Activated CD4-positive, alpha-beta T cell treated with anti-CD3 and anti-CD28 coated beads for 36 hours (primary cell): ENCODE measurements around the gene SEMA3G. TPM values are rescaled to one million over a fixed set of nuclear protein-coding genes. Genes with fewer than 3 reads are reported as not detected.

Experiments used
- ATAC-seq: fragments of 200-7000 bp; cut with Tn5 transposase; one replicate; pipeline ENCODE4 v1.10.0; 2021; ENCODE audit warnings: mild to moderate bottlenecking, moderate library complexity
- CTCF ChIA-PET: fragments of 350-600 bp; sonication (Branson Sonifier 250); formaldehyde crosslinking; loops from one replicate; lab custom pipeline; 2021; ENCODE audit warnings: antibody characterized with exemption; lab: Charles Lee
- POLR2A ChIA-PET: fragments of 350-600 bp; sonication (Branson Sonifier 250); formaldehyde crosslinking; loops from one replicate; lab custom pipeline; 2021; ENCODE audit warnings: antibody characterized with exemption, inconsistent platforms; lab: Charles Lee
- DNase-seq: peaks from one replicate; pipeline ENCODE4 v3.0.0-alpha.2; 2020
- H3K27ac Mint-ChIP-seq: one replicate; pipeline ENCODE4 v1.8.0; 2021; ENCODE audit warnings: mixed read lengths
- H3K27me3 Mint-ChIP-seq: one replicate; pipeline ENCODE4 v1.8.0; 2021; ENCODE audit warnings: mixed read lengths
- H3K36me3 Mint-ChIP-seq: one replicate; pipeline ENCODE4 v1.8.0; 2021; ENCODE audit warnings: low read depth, mixed read lengths
- H3K4me1 Mint-ChIP-seq: one replicate; pipeline ENCODE4 v1.8.0; 2021; ENCODE audit warnings: mixed read lengths
- H3K4me3 Mint-ChIP-seq: one replicate; pipeline ENCODE4 v1.8.0; 2021; ENCODE audit warnings: mild to moderate bottlenecking, moderate library complexity, mixed read lengths
- H3K9me3 Mint-ChIP-seq: one replicate; pipeline ENCODE4 v1.8.0; 2021; ENCODE audit warnings: low read depth, mixed read lengths
- intact Hi-C, 2 experiments: fragments of 100-400 bp; cut with DNase I in 1 of 2; cut with micrococcal nuclease in 1 of 2; formaldehyde crosslinking; loops; one replicate each; pipeline versions ENCODE4 v1.14.2 to v1.15.1; 2022 to 2024; cut with DNase I, micrococcal nuclease
- total RNA-seq, 2 experiments: library from RNA; stranded (reverse); gene quantifications; one replicate each; pipeline ENCODE4 v1.2.3, GENCODE V29; 2021

The SEMA3G gene
- total RNA-seq, 2 experiments from 2014 or later: not detected

DNA sequence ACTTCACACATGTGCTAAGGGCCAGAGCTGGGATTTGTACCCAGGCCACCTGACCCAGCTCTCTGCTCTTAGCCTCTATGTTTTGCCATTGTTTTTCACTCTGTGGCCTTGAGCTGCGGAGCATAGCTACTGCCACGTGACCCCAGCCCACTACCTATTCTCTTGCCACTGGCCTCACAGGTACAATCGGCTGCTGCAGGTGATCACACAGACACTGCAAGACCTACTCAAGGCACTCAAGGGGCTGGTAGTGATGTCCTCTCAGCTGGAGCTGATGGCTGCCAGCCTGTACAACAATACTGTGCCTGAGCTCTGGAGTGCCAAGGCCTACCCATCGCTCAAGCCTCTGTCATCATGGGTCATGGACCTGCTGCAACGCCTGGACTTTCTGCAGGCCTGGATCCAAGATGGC lies 46.2 kb downstream of the SEMA3G start:
- ChIA-PET CTCF (interaction anchor here (0.9 kb wide), 1 partner anchor 18 kb away, joined by 3 read pairs; no protein-coding TSS in a partner anchor), POLR2A (no interaction called here)
- no peaks in the 10 kb centered on the region for H3K9me3 Mint-ChIP-seq
- DNase-seq (no peak), ATAC-seq (no peak)
- peaks cover 14% of the 10 kb centered on the region for H3K36me3 Mint-ChIP-seq
- H3K4me3 Mint-ChIP-seq: no peak overlapping the region
- intact Hi-C loops: no loop called here
- H3K4me1 Mint-ChIP-seq: no peaks in the 10 kb centered on the region
- no peaks in the 10 kb centered on the region for H3K27me3 Mint-ChIP-seq
- H3K27ac Mint-ChIP-seq: no peak overlapping the region

DNA sequence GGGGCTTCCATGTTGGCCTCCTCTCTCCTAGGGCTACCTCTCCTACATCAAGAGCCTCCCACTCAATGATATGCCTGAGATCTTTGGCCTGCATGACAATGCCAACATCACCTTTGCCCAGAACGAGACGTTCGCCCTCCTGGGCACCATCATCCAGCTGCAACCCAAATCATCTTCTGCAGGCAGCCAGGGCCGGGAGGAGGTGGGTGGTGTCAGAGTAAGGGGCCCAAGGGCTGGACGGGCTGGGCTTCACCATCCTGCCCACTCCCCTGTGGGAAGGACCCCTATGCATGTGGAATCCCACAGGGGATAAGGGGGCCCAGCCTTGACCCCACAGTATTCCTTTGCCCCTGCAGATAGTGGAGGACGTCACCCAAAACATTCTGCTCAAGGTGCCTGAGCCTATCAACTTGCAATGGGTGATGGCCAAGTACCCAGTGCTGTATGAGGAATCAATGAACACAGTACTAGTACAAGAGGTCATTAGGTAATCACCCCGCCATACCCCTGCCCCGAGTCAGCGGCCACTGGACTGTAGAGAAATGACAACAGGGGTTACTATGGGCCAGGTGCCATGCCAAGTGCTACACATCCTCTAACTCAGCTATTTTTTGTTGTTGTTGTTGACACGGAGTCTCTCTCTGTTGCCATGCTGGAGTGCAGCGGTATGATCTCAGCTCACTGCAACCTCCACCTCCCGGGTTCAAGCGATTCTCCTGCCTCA lies 47.1 kb downstream of the SEMA3G start:
- CTCF ChIA-PET: interaction anchor here (0.9 kb wide), 1 partner anchor 17 kb away, joined by 3 read pairs; no protein-coding TSS in a partner anchor

DNA sequence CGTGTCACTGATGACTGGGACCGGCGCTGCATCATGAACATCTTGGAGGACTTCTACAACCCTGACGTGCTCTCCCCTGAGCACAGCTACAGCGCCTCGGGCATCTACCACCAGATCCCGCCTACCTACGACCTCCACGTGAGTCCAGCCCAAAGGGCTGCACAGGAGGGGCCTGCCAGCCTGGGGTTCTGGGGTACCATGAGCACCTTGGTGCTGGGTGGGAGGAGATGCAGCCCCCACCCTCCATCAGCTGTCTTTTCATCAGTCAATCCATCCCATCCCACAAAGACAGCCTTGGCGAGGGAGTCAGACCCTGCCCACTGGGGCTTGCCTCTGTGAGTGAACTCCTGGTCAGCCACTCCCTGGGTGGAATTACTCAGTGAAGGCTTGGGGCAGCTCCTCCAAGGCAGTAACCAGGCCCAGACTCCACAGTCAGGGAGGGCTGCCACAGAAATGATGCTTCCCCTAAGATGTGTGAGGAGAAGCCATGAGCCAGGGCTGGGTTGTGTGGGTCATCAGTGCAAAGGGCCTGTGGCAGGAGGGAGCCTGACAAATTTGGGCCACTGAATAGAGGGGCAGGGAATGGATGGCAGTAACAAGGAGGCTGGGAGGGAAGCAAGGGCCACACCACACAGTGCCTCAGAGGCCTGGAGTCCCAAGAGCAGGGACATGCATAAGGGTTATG lies 47.9 kb downstream of the SEMA3G start:
- no peak for ATAC-seq
- intact Hi-C loops: no loop called here
- CTCF ChIA-PET: no interaction called here
- no peaks in the 10 kb centered on the region for H3K27me3 Mint-ChIP-seq
- H3K9me3 Mint-ChIP-seq: no peaks in the 10 kb centered on the region
- DNase-seq: no peak
- peaks cover 11% of the 10 kb centered on the region for H3K36me3 Mint-ChIP-seq
- no peak overlapping the region for H3K27ac Mint-ChIP-seq
- no peak overlapping the region for H3K4me3 Mint-ChIP-seq
- no peaks in the 10 kb centered on the region for H3K4me1 Mint-ChIP-seq
- POLR2A ChIA-PET: no interaction called here

More for the DNA sequence above, 47.1 kb downstream of the SEMA3G start:
- ATAC-seq (no peak), DNase-seq (no peak)
- Mint-ChIP-seq H3K4me3 (no peak overlapping the region), H3K27ac (no peak overlapping the region), H3K36me3 (peaks cover 12% of the 10 kb centered on the region), H3K27me3 (no peaks in the 10 kb centered on the region), H3K9me3 (no peaks in the 10 kb centered on the region), H3K4me1 (no peaks in the 10 kb centered on the region)
- intact Hi-C loops: no loop called here
- POLR2A ChIA-PET: no interaction called here

DNA sequence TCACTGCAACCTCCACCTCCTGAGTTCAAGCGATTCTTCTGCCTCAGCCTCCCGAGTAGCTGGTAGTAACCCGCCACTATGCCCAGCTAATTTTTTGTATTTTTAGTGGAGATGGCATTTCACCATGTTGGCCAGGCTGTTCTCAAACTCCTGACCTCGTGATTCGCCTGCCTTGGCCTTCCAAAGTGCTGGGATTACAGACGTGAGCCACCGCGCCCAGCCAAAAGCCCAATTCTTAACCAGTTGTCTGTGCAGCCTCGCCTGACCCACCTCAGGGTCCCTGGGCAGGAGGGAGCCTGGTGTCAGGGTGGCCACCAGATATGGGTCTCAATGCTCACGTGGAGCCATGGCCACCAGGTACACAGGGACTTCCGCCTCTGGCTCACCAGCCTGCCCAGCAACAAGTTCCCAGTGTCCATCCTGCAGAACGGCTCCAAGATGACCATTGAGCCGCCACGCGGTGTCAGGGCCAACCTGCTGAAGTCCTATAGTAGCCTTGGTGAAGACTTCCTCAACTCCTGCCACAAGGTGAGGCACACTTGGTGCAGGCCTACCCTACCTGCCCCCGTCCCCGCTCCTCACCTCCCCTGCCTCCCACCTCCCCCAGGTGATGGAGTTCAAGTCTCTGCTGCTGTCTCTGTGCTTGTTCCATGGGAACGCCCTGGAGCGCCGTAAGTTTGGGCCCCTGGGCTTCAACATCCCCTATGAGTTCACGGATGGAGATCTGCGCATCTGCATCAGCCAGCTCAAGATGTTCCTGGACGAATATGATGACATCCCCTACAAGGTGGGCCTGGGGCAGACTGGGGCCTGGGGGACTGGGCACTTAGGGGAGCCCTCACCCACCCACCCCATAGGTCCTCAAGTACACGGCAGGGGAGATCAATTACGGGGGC lies 48.6 kb downstream of the SEMA3G start:
- H3K4me1 Mint-ChIP-seq: no peaks in the 10 kb centered on the region
- DNase-seq (no peak), ATAC-seq (no peak)
- CTCF ChIA-PET: interaction anchor here (0.6 kb wide), 1 partner anchor 43 kb away, joined by 3 read pairs; no protein-coding TSS in a partner anchor
- H3K27me3 Mint-ChIP-seq: no peaks in the 10 kb centered on the region
- intact Hi-C loops: no loop called here
- no peaks in the 10 kb centered on the region for H3K9me3 Mint-ChIP-seq
- peaks cover 11% of the 10 kb centered on the region for H3K36me3 Mint-ChIP-seq
- POLR2A ChIA-PET: no interaction called here
- no peak overlapping the region for H3K4me3 Mint-ChIP-seq
- H3K27ac Mint-ChIP-seq: no peak overlapping the region

DNA sequence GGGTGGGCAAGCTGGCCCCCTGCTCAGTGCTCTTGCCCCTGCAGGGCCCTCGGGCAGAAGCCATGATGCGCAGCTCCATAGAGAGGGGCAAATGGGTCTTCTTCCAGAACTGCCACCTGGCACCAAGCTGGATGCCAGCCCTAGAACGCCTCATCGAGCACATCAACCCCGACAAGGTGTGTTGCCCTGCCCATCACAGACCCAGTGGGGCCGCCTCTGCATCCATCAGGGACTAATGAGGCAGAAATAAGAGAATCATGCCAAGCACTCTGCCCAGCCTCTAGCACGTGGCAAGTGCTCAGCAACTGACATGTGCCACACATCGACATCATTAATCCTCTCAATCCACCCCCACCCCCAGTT lies 49.4 kb downstream of the SEMA3G start:
- H3K4me1 Mint-ChIP-seq: no peaks in the 10 kb centered on the region
- ATAC-seq (no peak), DNase-seq (no peak)
- H3K36me3 Mint-ChIP-seq: peaks cover 8% of the 10 kb centered on the region
- ChIA-PET POLR2A (no interaction called here), CTCF (interaction anchor here (0.6 kb wide), 1 partner anchor 43 kb away, joined by 3 read pairs; no protein-coding TSS in a partner anchor)
- no peak overlapping the region for H3K27ac Mint-ChIP-seq
- H3K4me3 Mint-ChIP-seq: no peak overlapping the region
- no peaks in the 10 kb centered on the region for H3K9me3 Mint-ChIP-seq
- no peaks in the 10 kb centered on the region for H3K27me3 Mint-ChIP-seq
- intact Hi-C loops: no loop called here

DNA sequence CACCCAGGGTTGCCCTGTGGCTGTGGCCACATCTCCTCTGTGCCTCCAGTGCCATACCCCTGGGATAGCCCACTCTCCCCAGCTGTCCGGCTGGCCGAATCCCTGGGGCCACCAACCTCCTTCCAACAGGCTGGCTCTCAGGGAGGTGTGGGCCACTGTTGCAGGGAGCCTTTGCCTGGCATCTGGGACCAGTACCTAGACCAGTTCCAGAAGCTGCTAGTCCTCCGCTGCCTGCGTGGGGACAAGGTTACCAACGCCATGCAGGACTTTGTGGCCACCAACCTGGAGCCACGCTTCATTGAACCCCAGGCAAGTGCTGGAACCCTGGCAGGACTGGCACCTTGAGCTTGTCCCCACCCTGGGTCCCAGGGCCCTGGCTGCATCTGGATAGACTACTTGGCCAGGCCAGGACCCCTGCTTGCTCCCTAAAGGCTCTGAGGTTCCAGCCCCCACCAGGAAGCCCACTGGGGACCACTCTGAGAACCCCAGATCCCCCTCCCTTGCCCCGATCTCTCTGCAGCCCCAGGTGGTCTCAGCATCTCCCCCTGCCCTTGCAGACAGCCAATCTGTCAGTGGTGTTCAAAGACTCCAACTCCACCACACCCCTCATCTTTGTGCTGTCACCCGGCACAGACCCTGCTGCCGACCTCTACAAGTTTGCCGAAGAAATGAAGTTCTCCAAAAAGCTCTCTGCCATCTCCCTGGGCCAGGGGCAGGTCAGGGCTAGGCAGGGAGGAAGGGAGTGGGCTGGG lies 50.0 kb downstream of the SEMA3G start:
- ChIA-PET POLR2A (no interaction called here), CTCF (interaction anchor here (0.6 to 0.8 kb wide), 2 partner anchors 18 to 44 kb away, joined by 3 read pairs; no protein-coding TSS in a partner anchor)
- H3K4me3 Mint-ChIP-seq: no peak overlapping the region
- H3K4me1 Mint-ChIP-seq: no peaks in the 10 kb centered on the region
- H3K36me3 Mint-ChIP-seq: peaks cover 8% of the 10 kb centered on the region
- no peaks in the 10 kb centered on the region for H3K9me3 Mint-ChIP-seq
- no peaks in the 10 kb centered on the region for H3K27me3 Mint-ChIP-seq
- intact Hi-C loops: no loop called here
- no peak for ATAC-seq
- H3K27ac Mint-ChIP-seq: no peak overlapping the region
- no peak for DNase-seq

DNA sequence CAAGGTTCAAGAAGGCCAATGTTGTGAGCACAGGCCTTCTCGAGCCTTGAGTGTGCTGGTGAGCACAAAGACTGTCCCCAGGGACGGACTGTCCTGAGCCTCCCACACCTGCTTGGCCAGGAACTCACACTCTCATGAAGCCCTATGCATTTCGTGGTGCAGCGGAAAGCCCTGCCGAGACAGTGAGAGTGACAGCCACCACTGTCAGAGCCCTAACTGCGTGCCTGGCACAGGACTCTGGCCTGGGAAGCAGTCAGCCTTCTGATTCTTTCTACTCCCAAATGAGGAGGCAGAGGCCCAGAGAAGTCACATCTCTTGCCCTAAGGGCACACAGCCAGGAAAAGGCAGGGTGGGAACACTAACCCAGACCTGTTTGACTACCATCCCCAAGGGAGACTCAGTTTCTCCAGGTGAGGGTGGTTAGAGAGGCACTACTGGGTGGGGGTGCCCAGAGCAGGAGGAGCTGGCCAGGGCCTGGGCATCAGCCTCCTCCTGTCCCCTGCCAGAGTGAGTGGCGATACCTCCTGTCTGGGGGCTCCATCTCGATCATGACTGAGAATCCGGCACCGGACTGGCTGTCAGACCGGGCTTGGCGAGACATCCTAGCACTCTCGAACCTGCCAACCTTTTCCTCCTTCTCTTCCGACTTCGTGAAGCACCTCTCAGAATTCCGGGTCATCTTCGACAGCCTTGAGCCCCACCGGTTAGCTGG lies 50.8 kb downstream of the SEMA3G start:
- H3K36me3 Mint-ChIP-seq: peaks cover 8% of the 10 kb centered on the region
- no peak overlapping the region for H3K4me3 Mint-ChIP-seq
- H3K27me3 Mint-ChIP-seq: no peaks in the 10 kb centered on the region
- no peak for DNase-seq
- ATAC-seq: no peak
- H3K4me1 Mint-ChIP-seq: no peaks in the 10 kb centered on the region
- CTCF ChIA-PET: interaction anchor here (0.8 kb wide), 1 partner anchor 19 kb away, joined by 3 read pairs; no protein-coding TSS in a partner anchor
- no peaks in the 10 kb centered on the region for H3K9me3 Mint-ChIP-seq
- H3K27ac Mint-ChIP-seq: no peak overlapping the region
- POLR2A ChIA-PET: no interaction called here
- intact Hi-C loops: no loop called here

DNA sequence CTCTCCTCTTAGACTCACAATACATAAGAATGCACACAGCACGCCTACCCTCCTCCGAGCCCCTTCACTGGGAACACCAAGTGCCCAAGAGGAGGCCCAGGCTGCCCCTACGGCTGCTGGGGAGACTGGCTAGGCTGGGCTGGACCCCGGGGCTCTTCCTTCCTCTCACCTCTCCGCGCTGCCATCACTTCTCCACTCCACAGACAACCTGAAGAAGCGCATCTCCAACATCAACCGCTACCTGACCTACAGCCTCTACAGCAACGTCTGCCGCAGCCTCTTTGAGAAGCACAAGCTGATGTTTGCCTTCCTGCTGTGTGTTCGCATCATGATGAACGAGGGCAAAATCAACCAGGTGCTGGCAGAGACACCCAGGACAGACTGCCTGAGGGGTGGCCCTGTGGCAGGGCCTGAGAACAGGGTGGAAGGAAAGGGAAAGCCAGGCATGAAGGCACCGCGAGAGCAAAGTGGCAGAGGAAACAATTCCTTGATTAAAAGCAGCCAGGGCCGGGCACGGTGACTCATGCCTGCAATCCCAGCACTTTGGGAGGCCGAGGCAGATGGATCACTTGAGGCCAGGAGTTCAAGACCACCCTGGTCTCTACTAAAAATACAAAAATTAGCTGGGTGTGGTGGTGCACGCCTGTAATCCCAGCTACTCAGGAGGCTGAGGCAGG lies 51.6 kb downstream of the SEMA3G start:
- Mint-ChIP-seq H3K4me3 (no peak overlapping the region), H3K9me3 (no peaks in the 10 kb centered on the region), H3K4me1 (no peaks in the 10 kb centered on the region), H3K36me3 (peaks cover 5% of the 10 kb centered on the region), H3K27me3 (no peaks in the 10 kb centered on the region), H3K27ac (no peak overlapping the region)
- ATAC-seq: no peak
- intact Hi-C loops: no loop called here
- ChIA-PET POLR2A (no interaction called here), CTCF (no interaction called here)
- no peak for DNase-seq

DNA sequence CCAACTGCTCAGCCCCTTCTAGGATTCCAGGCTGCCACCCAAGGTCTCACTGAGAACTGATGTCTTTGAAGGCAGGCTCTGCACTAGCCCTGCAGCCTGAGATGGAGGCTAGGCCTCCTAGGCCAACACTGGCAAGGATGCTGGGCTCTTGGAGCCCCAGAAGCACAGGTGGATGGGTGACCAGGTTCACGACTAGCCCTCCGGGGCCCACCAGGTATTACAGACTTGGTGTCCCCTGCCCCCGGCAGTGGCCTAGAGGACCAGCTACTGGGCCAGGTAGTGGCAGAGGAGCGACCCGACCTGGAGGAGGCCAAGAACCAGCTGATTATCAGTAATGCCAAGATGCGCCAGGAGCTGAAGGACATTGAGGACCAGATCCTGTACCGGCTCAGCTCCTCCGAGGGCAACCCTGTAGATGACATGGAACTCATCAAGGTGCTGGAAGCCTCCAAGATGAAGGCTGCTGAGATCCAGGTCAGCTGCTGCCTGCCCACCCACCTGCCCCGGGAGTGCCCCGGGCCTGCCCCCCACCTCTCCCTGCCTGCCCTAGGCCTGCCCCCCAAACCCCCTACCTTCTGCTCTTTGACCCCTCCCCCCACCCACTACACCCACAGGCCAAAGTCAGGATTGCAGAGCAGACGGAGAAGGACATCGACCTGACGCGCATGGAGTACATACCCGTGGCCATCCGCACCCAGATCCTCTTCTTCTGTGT lies 52.5 kb downstream of the SEMA3G start:
- Mint-ChIP-seq H3K36me3 (peaks cover 5% of the 10 kb centered on the region), H3K4me3 (no peak overlapping the region), H3K27ac (no peak overlapping the region), H3K4me1 (no peaks in the 10 kb centered on the region), H3K27me3 (no peaks in the 10 kb centered on the region), H3K9me3 (no peaks in the 10 kb centered on the region)
- no peak for ATAC-seq
- intact Hi-C loops: no loop called here
- CTCF ChIA-PET: no interaction called here
- POLR2A ChIA-PET: no interaction called here
- no peak for DNase-seq

DNA sequence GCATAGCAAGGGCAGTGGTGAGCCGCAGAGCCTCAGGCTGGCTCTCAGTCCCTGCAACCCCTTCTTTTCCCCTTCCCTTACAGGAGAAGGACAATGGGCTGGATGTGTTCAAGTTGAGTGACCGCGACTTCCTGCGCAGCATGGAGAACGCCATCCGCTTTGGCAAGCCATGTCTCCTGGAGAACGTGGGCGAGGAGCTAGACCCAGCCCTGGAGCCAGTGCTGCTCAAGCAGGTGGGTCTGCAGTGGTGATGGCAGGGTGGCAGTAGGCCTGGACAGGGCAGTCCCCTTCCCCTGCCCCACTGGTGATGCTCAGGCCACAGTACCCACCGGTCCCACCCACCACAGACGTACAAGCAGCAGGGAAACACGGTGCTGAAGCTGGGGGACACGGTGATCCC lies 53.8 kb downstream of the SEMA3G start:
- Mint-ChIP-seq H3K4me3 (no peak overlapping the region), H3K9me3 (no peaks in the 10 kb centered on the region), H3K4me1 (no peaks in the 10 kb centered on the region), H3K27me3 (no peaks in the 10 kb centered on the region), H3K27ac (no peak overlapping the region), H3K36me3 (peaks cover 5% of the 10 kb centered on the region)
- CTCF ChIA-PET: interaction anchor here (0.8 kb wide), 1 partner anchor 11 kb away, joined by 4 read pairs; no protein-coding TSS in a partner anchor
- ATAC-seq (no peak), DNase-seq (no peak)
- POLR2A ChIA-PET: no interaction called here
- intact Hi-C loops: no loop called here
